Measurements from ENCODE around the gene VPS52.
A peak's percentile ranks its signal among the peaks of the same experiment; 100 is the strongest.
"Not testable (repeated sequence)": the region's sequence is repeated elsewhere in the genome, so short reads cannot be mapped to it uniquely, and the experiment has no call there.

VPS52 gene

DNA sequence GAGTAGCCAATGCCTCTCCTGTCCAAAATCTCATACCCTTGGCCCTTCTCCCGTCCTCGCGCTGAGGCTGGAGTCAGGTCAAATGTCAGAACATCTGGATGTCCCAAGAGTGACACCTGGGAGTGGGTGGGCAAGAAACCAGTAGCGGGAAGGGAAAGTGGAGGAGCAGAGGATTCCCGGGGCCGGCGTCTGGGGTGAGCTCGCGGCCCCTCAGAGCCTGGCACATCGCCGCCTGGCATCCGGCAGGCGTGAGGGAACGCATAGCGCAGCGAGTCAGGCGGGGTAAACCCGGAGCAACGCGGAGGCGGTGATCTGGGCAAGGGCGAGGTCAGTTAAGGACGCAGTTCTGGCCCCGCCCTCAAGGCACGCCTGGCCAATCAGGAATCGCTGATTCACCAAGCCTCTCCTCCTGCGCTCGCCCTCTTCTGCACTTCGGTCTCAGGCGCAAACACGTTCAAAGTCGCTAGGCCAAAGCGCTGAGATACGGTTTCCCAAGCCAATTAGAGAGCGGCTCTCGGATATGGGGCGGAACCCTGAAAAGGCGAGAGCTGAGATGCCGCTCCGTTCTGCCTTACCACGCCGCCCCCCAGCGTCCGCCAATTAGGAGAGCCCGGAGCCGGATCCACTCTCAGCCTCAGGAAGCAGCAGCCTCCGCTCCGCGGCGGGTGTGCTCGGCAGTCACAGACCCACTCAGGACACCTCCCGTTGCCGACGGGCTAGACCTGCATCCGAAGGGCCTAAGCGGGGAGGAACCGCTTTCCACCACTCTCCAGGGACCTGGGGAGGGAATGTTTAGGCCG lies 22.5 kb downstream of the VPS52 start:
- DNase-seq, result peak; percentile 83

GRCh38 chr6:33248643-33248931 lies 23.1 kb downstream of the VPS52 start:
- DNase-seq, result no peak

GRCh38 chr6:33247977-33248642 lies 23.6 kb downstream of the VPS52 start:
- DNase-seq, result peak; percentile 39

- DNase-seq, result no peak
These were observed 28.2 kb downstream of the VPS52 start for GRCh38 chr6:33243476-33243875.

DNA sequence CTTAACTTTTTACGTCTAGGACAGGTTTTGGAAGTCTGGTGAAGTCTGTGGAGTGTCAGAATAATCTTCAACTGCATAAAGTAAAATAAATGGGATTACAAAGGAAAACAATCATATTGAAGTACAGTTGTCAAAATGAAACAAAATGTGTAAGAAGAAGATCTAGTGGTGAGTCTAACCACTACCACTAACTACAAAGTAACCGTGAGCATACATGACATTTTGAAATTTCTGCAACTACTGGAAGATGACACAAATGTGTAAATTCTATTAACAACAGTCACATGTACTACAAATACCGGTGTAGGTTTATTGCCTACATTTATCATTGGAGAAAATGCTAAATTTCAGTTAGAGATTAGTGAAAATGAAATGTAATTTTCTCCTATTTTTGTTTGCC lies 29.7 kb downstream of the VPS52 start:
- DNase-seq, result no peak

- DNase-seq, result no peak
These were observed 33.9 kb downstream of the VPS52 start for GRCh38 chr6:33237741-33238140.

GRCh38 chr6:33236852-33237251 lies 34.8 kb downstream of the VPS52 start:
- no peak for DNase-seq

- no peak for DNase-seq
These were observed 35.3 kb downstream of the VPS52 start for GRCh38 chr6:33236328-33236727.

GRCh38 chr6:33235221-33235634 lies 36.4 kb downstream of the VPS52 start:
- DNase-seq, result no peak

DNA sequence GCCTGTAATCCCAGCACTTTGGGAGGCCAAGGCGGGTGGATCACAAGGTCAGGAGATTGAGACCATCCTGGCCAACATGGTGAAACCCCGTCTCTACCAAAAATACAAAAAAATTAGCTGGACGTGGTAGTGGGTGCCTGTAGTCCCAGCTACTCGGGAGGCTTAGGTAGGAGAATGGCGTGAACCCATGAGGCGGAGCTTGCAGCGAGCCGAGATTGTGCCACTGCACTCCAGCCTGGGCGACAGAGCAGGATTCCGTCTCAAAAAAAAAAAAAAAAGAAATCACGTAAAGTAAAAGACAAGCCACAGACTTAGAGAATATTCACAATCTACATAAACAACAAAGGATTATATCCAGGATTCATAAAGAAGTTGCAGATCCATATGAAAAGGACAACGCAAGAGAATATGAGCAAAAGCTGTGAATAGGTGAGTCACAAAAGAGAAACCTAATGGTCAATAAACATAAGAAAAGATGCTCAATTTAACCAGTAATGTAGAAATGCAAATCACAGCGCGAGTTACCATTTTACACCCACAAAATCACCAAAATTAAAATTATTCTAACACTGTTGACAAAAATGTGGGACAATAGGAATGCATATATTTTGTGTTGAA lies 45.1 kb downstream of the VPS52 start:
- not testable (repeated sequence) for DNase-seq

GRCh38 chr6:33217681-33218080 lies 54.0 kb downstream of the VPS52 start:
- DNase-seq, result no peak

GRCh38 chr6:33217246-33217645 lies 54.4 kb downstream of the VPS52 start:
- no peak for DNase-seq

DNA sequence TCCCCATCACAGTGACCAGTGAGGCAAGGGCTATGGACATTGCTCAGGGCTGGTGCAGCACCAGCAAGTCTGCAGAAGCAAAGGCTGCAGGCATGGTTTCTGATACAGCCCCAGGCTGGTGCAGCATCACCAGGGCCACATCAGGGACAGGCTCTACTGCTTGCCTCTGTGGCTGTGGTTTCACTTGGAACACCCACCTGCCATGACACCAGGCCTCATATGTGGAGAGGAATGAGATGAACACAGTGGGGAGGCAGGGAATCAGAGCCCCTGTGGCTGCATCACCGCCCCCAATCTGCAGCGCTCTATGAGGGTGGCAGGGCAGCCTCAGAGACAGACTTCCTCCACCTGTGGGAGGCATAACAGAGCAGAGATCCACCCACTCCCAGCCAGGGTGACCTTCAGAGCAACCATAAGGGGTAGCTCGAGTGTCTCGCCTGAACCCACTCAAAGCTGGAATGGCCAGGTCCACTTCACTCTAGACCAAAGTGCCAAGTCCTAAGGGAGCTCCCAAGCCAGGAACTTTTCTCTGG lies 55.5 kb downstream of the VPS52 start:
- no peak for DNase-seq

DNA sequence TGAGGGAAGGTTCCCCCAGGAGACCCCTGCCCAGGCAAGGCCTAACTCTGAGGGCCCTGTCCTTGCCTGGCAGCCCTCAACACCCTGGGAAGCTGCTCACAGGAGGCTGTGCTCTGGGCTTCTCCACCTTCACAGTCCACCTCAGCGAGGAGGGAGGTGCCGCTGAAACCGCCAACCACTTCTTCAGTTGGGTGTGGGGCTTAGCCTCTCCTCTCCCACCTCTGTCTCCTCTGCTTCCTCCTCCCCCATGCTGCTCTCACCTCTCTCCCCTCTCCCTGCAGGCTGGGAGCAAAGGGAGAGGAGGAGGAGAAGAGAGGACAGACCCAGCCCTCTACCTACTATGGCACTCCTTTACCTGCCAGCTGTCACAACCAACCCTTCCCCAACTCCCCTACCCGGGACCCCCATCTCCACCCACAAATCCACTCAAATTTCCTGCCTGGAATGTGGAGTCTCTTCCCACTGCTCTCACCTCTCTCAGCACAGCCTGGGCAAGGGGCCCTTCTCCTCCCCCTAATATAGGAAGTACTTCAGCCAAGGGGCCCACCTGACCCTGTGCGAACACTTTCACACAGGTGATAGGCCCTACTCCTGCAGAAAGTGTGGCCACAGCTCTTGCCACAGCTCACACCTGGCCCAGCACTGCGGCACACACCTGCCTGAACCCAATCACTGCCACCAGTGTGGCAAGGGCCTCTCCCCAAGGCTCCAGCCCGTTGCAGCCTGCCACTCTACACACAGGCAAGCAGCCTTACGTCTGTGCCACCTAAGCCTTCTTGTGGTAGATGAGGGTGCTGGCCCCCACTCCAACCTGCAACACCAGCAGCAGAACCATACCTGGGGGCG lies 56.2 kb downstream of the VPS52 start:
- DNase-seq, result no peak

DNA sequence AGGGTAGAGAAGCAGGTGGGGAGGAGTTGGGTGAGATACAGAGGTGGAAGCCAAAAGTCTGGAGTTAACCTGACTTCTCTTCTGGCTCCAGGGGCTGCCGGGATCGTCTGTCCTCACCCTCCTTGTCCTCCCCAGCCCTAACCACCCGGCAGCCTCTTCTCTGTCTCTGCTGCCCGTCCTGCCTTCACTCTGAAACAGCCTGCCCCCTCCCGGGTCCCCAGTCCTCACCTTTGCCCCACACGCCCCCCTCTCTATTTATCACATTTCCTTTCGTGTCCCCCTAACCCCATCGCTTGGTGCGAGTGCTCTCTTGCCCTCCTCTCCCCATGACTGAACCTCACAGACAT lies 57.7 kb downstream of the VPS52 start:
- DNase-seq, result no peak

GRCh38 chr6:33213166-33213988 lies 58.3 kb downstream of the VPS52 start:
- DNase-seq, result no peak

DNA sequence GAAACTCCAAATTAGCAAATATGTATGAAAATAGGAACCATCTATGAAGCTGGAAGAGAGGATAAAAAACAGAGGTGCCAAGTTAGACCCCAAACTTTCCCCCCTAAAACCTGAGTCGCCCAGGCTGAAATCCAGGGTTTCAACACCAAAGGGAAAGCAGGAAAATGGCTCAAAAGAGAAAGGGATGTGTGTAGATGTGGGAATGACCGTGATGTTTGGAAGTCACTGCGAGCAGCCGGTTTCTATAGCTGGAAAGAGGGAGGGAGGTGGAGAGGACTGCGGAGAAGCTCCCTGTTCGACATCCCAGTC lies 58.9 kb downstream of the VPS52 start:
- no peak for DNase-seq

DNA sequence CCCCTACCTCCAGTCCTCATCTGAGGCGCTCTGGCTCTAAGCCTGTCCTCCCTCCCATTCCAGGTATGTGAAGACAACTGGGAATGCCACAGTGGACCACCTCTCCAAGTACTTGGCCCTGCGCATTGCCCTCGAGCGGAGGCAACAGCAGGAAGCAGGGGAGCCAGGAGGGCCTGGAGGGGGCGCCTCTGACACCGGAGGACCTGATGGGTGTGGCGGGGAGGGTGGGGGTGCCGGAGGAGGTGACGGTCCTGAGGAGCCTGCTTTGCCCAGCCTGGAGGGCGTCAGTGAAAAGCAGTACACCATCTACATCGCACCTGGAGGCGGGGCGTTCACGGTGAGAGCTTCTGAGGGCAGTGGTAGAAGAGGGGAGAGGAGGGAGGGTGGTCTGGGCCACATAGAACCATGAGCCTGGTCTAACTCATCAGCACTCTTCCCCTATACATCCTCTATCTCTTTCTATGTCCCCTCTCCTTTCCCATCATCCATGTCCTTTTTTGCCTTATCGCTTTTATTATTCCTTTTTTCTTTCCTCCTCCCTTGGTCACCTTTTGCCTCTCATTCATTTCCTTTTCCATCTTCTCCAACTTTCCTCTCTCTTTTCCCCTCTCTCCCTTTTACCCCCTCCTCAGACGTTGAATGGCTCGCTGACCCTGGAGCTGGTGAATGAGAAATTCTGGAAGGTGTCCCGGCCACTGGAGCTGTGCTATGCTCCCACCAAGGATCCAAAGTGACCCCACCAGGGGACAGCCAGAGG lies 59.8 kb downstream of the VPS52 start:
- no peak for DNase-seq

GRCh38 chr6:33211136-33211535 lies 60.5 kb downstream of the VPS52 start:
- DNase-seq, result no peak

GRCh38 chr6:33209856-33210255 lies 61.8 kb downstream of the VPS52 start:
- no peak for DNase-seq

- DNase-seq, result peak; percentile 79
These were observed 63.3 kb downstream of the VPS52 start, which contains the start of gene RING1 for GRCh38 chr6:33208091-33208967. Gene RING1 (plus strand): TSS chr6:33208500. CDS start chr6:33208823, 323 bp downstream.

Data from activated gamma-delta T cell (primary cell).